T-helper 17 cell (primary cell): ENCODE measurements around the gene ANXA11. TPM values are rescaled to one million over a fixed set of nuclear protein-coding genes. Genes with fewer than 3 reads are reported as not detected.
"Not testable (repeated sequence)": the region's sequence is repeated elsewhere in the genome, so short reads cannot be mapped to it uniquely, and the experiment has no call there.

Experiments used
- ATAC-seq: fragments of 150-1000 bp; cut with Tn5 transposase; 2 replicates; pipeline ENCODE4 v1.10.0; 2021; ENCODE audit warnings: mild to moderate bottlenecking, moderate library complexity
- DNase-seq, 3 donors: peaks; one replicate each; pipeline versions ENCODE4 v3.0.0 to v3.0.0-alpha.2; 2020 to 2021
- H3K9me3 ChIP-seq: one replicate; pipeline ENCODE4 v1.7.0; 2013; ENCODE audit warnings: low read length, mild to moderate bottlenecking; ENCODE audit not compliant: control insufficient read depth, poor library complexity, severe bottlenecking
- H3K27ac Mint-ChIP-seq: one replicate; pipeline ENCODE4 v1.8.0; 2022; ENCODE audit warnings: mild to moderate bottlenecking, moderate library complexity, mixed read lengths
- H3K27me3 Mint-ChIP-seq: one replicate; pipeline ENCODE4 v1.8.0; 2022; ENCODE audit warnings: mixed read lengths
- H3K36me3 Mint-ChIP-seq: one replicate; pipeline ENCODE4 v1.8.0; 2022; ENCODE audit warnings: low read depth, mixed read lengths
- H3K4me1 Mint-ChIP-seq: one replicate; pipeline ENCODE4 v1.8.0; 2022; ENCODE audit warnings: mild to moderate bottlenecking, mixed read lengths
- H3K4me3 Mint-ChIP-seq: one replicate; pipeline ENCODE4 v1.8.0; 2022; ENCODE audit warnings: mild to moderate bottlenecking, moderate library complexity, mixed read lengths
- total RNA-seq, 4 donors: library from RNA in 2 of 4; stranded (reverse) in 2 of 4; gene quantifications; one replicate each; pipeline ENCODE4 v1.2.3 and lab custom pipeline; 2022 to 2026

The ANXA11 gene
- total RNA-seq: 100 to 1,000 TPM; 199 to 209 TPM
- 205 to 253 reads per million in 2 donors for total RNA-seq (lab: John Stamatoyannopoulos, UW)

GRCh38 chr10:80205477-80206276, at the start of gene ANXA11:
Gene ANXA11, minus strand, starts transcription at chr10:80205537. Its CDS starts 32,676 bp downstream, at chr10:80172861.
- Mint-ChIP-seq H3K36me3 (peaks cover 9% of the 10 kb centered on the region), H3K4me3 (peak within 1 kb of the TSS; percentile 88), H3K27me3 (no peaks in the 10 kb centered on the region), H3K27ac (peak within 1 kb of the TSS; percentile 96), H3K4me1 (peaks cover 48% of the 10 kb centered on the region)
- no peaks in the 10 kb centered on the region for H3K9me3 ChIP-seq
- peak; percentile 72 to 86 (median 85) for DNase-seq
- ATAC-seq: peak; percentile 85

- DNase-seq, H3K36me3 Mint-ChIP-seq, H3K9me3 ChIP-seq, ATAC-seq, H3K27ac Mint-ChIP-seq, H3K4me1 Mint-ChIP-seq, H3K4me3 Mint-ChIP-seq: not testable (repeated sequence)
- peaks cover 41% of the 10 kb centered on the region for H3K27me3 Mint-ChIP-seq
These were observed 49.4 kb upstream of the ANXA11 start for GRCh38 chr10:80254726-80255125.

GRCh38 chr10:80253963-80254271, 48.6 kb upstream of the ANXA11 start:
- H3K4me3 Mint-ChIP-seq, H3K9me3 ChIP-seq, ATAC-seq, DNase-seq, H3K27ac Mint-ChIP-seq, H3K4me1 Mint-ChIP-seq, H3K36me3 Mint-ChIP-seq: not testable (repeated sequence)
- H3K27me3 Mint-ChIP-seq: peaks cover 41% of the 10 kb centered on the region

- no peak overlapping the region for H3K4me3 Mint-ChIP-seq
- no peak overlapping the region for H3K27ac Mint-ChIP-seq
- ATAC-seq: no peak
- DNase-seq: no peak
- H3K36me3 Mint-ChIP-seq: peaks cover 8% of the 10 kb centered on the region
- peaks cover 41% of the 10 kb centered on the region for H3K27me3 Mint-ChIP-seq
- H3K4me1 Mint-ChIP-seq: peaks cover 10% of the 10 kb centered on the region
- H3K9me3 ChIP-seq: no peaks in the 10 kb centered on the region
These were observed 48.1 kb upstream of the ANXA11 start for GRCh38 chr10:80253266-80253962.

- ATAC-seq: no peak
- Mint-ChIP-seq H3K27ac (no peak overlapping the region), H3K4me3 (no peak overlapping the region)
These were observed 47.1 kb upstream of the ANXA11 start for GRCh38 chr10:80252296-80252887.

GRCh38 chr10:80251703-80252280, 46.5 kb upstream of the ANXA11 start:
- H3K4me1 Mint-ChIP-seq, H3K27ac Mint-ChIP-seq, ATAC-seq, DNase-seq, H3K9me3 ChIP-seq, H3K4me3 Mint-ChIP-seq, H3K36me3 Mint-ChIP-seq: not testable (repeated sequence)
- H3K27me3 Mint-ChIP-seq: peaks cover 36% of the 10 kb centered on the region

More at GRCh38 chr10:80252296-80252887, 47.1 kb upstream of the ANXA11 start:
- H3K9me3 ChIP-seq: no peaks in the 10 kb centered on the region
- no peak for DNase-seq
- Mint-ChIP-seq H3K4me1 (peaks cover 10% of the 10 kb centered on the region), H3K27me3 (peaks cover 40% of the 10 kb centered on the region), H3K36me3 (peaks cover 8% of the 10 kb centered on the region)

GRCh38 chr10:80250399-80250798, 45.1 kb upstream of the ANXA11 start:
- not testable (repeated sequence) for H3K9me3 ChIP-seq, H3K4me1 Mint-ChIP-seq, DNase-seq, H3K36me3 Mint-ChIP-seq, ATAC-seq, H3K4me3 Mint-ChIP-seq, H3K27ac Mint-ChIP-seq
- H3K27me3 Mint-ChIP-seq: peaks cover 24% of the 10 kb centered on the region

- H3K4me1 Mint-ChIP-seq, H3K36me3 Mint-ChIP-seq: not testable (repeated sequence)
These were observed 44.6 kb upstream of the ANXA11 start for GRCh38 chr10:80249906-80250305.

GRCh38 chr10:80247611-80248010, 42.3 kb upstream of the ANXA11 start:
- not testable (repeated sequence) for H3K36me3 Mint-ChIP-seq, ATAC-seq, H3K4me3 Mint-ChIP-seq, DNase-seq, H3K4me1 Mint-ChIP-seq, H3K27ac Mint-ChIP-seq, H3K9me3 ChIP-seq
- H3K27me3 Mint-ChIP-seq: peaks cover 26% of the 10 kb centered on the region

More at GRCh38 chr10:80249906-80250305, 44.6 kb upstream of the ANXA11 start:
- H3K27ac Mint-ChIP-seq, H3K4me3 Mint-ChIP-seq, ATAC-seq, DNase-seq, H3K9me3 ChIP-seq: not testable (repeated sequence)
- peaks cover 24% of the 10 kb centered on the region for H3K27me3 Mint-ChIP-seq

- H3K27me3 Mint-ChIP-seq: peaks cover 22% of the 10 kb centered on the region
- not testable (repeated sequence) for H3K9me3 ChIP-seq, ATAC-seq, H3K4me3 Mint-ChIP-seq, H3K36me3 Mint-ChIP-seq, DNase-seq, H3K4me1 Mint-ChIP-seq, H3K27ac Mint-ChIP-seq
These were observed 39.0 kb upstream of the ANXA11 start for GRCh38 chr10:80244371-80244770.

- not testable (repeated sequence) for DNase-seq, H3K36me3 Mint-ChIP-seq, H3K4me3 Mint-ChIP-seq, ATAC-seq, H3K27ac Mint-ChIP-seq, H3K4me1 Mint-ChIP-seq, H3K9me3 ChIP-seq
- peaks cover 16% of the 10 kb centered on the region for H3K27me3 Mint-ChIP-seq
These were observed 37.0 kb upstream of the ANXA11 start for GRCh38 chr10:80242341-80242740.

GRCh38 chr10:80236457-80236856, 31.1 kb upstream of the ANXA11 start:
- H3K9me3 ChIP-seq, H3K4me1 Mint-ChIP-seq, H3K36me3 Mint-ChIP-seq, H3K4me3 Mint-ChIP-seq, H3K27me3 Mint-ChIP-seq, ATAC-seq, H3K27ac Mint-ChIP-seq, DNase-seq: not testable (repeated sequence)
